ENCODE results near the gene RFTN1. TPM values are rescaled to one million over a fixed set of nuclear protein-coding genes. Genes with fewer than 3 reads are reported as not detected.

The RFTN1 gene
- total and polyA plus RNA-seq, 2 donors (not counting 3 experiments of a cell fraction or from before 2014, with no cell fraction given) = 40.3 to 43.3 TPM

DNA sequence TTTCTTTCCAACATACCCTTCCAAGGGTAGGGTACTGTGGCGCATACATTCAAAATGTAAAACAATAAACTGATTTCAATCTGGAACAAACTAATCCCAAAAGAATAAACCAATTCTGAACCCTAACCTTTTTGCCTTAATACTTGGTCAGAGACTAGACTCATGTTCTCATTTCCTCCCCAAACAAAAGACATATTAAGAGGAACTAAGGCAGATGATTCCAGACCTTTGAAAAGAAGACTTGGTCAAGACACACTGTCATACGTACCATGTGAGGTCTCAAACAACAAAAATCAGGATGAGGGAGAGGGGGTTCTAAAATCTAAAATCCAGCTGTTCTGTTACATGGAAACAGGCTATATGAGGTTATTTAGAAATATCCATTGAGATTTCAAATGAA is 102.1 kb downstream of the RFTN1 start:
- DNase-seq (ENCODE audit: low read depth, low spot score) (no peak), FAIRE-seq (no peak)
- ChIA-PET POLR2A (interaction anchor here (0.6 kb wide), 1 partner anchor 892 kb away, joined by 10 read pairs; no protein-coding TSS in a partner anchor), CTCF (interaction anchor here (1.3 kb wide), 1 partner anchor 105 kb away, joined by 3 read pairs; no protein-coding TSS in a partner anchor)
- H3K4me1 ChIP-seq (ENCODE audit: control insufficient read depth, extremely low read depth, insufficient read depth, low read length) = no peaks in the 10 kb centered on the region
- no peaks in the 10 kb centered on the region for H3K27me3 ChIP-seq (ENCODE audit: control insufficient read depth in 2 of 2, insufficient read depth in 2 of 2, low read length in 2 of 2)
- H3K9me1 ChIP-seq (replicated peaks; ENCODE audit: control insufficient read depth, extremely low read depth, insufficient read depth, low read length) = no peaks in the 10 kb centered on the region
- TF ChIP-seq, protein P1, sequence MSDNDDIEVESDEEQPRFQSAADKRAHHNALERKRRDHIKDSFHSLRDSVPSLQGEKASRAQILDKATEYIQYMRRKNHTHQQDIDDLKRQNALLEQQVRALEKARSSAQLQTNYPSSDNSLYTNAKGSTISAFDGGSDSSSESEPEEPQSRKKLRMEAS (IDR thresholded peaks at IDR 0.05; ENCODE audit: insufficient read depth, insufficient read length) = no peak
- H3K9ac ChIP-seq (replicated peaks; ENCODE audit: extremely low read depth, insufficient read depth, low read length) = no peak overlapping the region
- no peak overlapping the region for H3K27ac ChIP-seq (ENCODE audit: insufficient read depth, low read depth, low read length)
- dilution Hi-C loops (cut with MboI; ENCODE audit: extremely low pct_ligation_motif_present, low sequenced_read_pairs) = no loop called here
- H3K9me3 ChIP-seq (replicated peaks; ENCODE audit: control insufficient read depth, insufficient read depth, low read length) = no peaks in the 10 kb centered on the region
- H2AFZ ChIP-seq (ENCODE audit: low read depth, low read length) = no peak overlapping the region
- H3K79me2 ChIP-seq (ENCODE audit: control insufficient read depth, insufficient read depth, low read length) = no peaks in the 10 kb centered on the region
- H4K20me1 ChIP-seq (replicated peaks; ENCODE audit: control insufficient read depth, extremely low read depth, insufficient read depth, low read length) = no peaks in the 10 kb centered on the region
- no peak overlapping the region for H3K4me3 ChIP-seq (replicated peaks in 1 of 3; ENCODE audit: insufficient read depth in 1 of 3, low read depth in 1 of 3, low read length in 3 of 3)
- no peak overlapping the region for H3K4me2 ChIP-seq (ENCODE audit: insufficient read depth, low read length)
- peaks cover 0 to 3% of the 10 kb centered on the region in 2 experiments for H3K36me3 ChIP-seq (ENCODE audit: control insufficient read depth in 2 of 2, extremely low read depth in 1 of 2, insufficient read depth in 2 of 2, low read length in 2 of 2)
- no TSS peak for BruUV-seq (replicated peaks)
- intact Hi-C loops (cut with micrococcal nuclease) = no loop called here

DNA sequence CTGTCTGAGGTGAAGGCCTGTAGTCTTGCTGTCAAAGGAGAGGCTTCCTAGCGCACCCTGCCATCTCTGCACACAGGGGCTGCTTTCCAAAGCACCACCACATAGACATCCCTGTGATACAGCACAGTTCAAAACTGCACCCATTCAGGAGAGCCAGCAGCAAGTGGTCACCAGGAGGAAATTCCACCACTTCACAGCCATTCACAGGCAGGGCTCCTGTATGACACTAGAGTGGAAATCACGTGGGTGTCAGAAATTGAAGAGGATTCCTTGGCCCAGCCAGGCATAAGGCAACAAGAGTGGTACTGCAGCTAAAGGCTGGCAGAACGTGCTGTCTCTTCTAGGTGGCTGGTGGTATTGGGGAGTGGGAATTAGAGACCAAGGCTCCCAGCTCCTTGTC is 102.8 kb downstream of the RFTN1 start:
- DNase-seq (ENCODE audit: low read depth, low spot score) = no peak
- Histone ChIP-seq H3K27ac (ENCODE audit: insufficient read depth, low read depth, low read length) (no peak overlapping the region), H2AFZ (ENCODE audit: low read depth, low read length) (no peak overlapping the region), H3K4me1 (ENCODE audit: control insufficient read depth, extremely low read depth, insufficient read depth, low read length) (no peaks in the 10 kb centered on the region), H3K4me3 (replicated peaks in 1 of 3; ENCODE audit: insufficient read depth in 1 of 3, low read depth in 1 of 3, low read length in 3 of 3) (no peak overlapping the region), H3K36me3 (ENCODE audit: control insufficient read depth in 2 of 2, extremely low read depth in 1 of 2, insufficient read depth in 2 of 2, low read length in 2 of 2) (peaks cover 0 to 5% of the 10 kb centered on the region in 2 experiments), H3K27me3 (ENCODE audit: control insufficient read depth in 2 of 2, insufficient read depth in 2 of 2, low read length in 2 of 2) (no peaks in the 10 kb centered on the region), H3K9ac (replicated peaks; ENCODE audit: extremely low read depth, insufficient read depth, low read length) (no peak overlapping the region), H4K20me1 (replicated peaks; ENCODE audit: control insufficient read depth, extremely low read depth, insufficient read depth, low read length) (no peaks in the 10 kb centered on the region), H3K4me2 (ENCODE audit: insufficient read depth, low read length) (no peak overlapping the region), H3K79me2 (ENCODE audit: control insufficient read depth, insufficient read depth, low read length) (no peaks in the 10 kb centered on the region), H3K9me3 (replicated peaks; ENCODE audit: control insufficient read depth, insufficient read depth, low read length) (no peaks in the 10 kb centered on the region), H3K9me1 (replicated peaks; ENCODE audit: control insufficient read depth, extremely low read depth, insufficient read depth, low read length) (no peaks in the 10 kb centered on the region)
- CTCF ChIA-PET = no interaction called here
- no TSS peak for BruUV-seq (replicated peaks)
- dilution Hi-C loops (cut with MboI; ENCODE audit: extremely low pct_ligation_motif_present, low sequenced_read_pairs) = no loop called here
- FAIRE-seq = no peak
- POLR2A ChIA-PET = no interaction called here
- intact Hi-C loops (cut with micrococcal nuclease) = no loop called here
- TF ChIP-seq FOS (IDR thresholded peaks at IDR 0.05; ENCODE audit: borderline replicate concordance, insufficient read depth, low read length) (no peak), MYC (IDR thresholded peaks at IDR 0.05; ENCODE audit: low read depth, low read length) (no peak), JUN (IDR thresholded peaks at IDR 0.05; ENCODE audit: borderline replicate concordance, insufficient read depth, insufficient read length, low read depth) (no peak), EZH2 (IDR thresholded peaks at IDR 0.05; ENCODE audit: borderline replicate concordance, low read depth, low read length, severe bottlenecking) (no peak), GATA2 (IDR thresholded peaks at IDR 0.05; ENCODE audit: insufficient read depth, insufficient read length, low read depth, low read length) (no peak), POLR2AphosphoS5 (IDR thresholded peaks at IDR 0.05; ENCODE audit: insufficient read depth, low read depth, low read length) (no peak), POLR2A (IDR thresholded peaks at IDR 0.05; ENCODE audit: low read depth, low read length) (no peak)
- TF ChIP-seq, protein P1 (IDR thresholded peaks at IDR 0.05; ENCODE audit: insufficient read depth, insufficient read length) = no peak
- TF ChIP-seq, protein P2, sequence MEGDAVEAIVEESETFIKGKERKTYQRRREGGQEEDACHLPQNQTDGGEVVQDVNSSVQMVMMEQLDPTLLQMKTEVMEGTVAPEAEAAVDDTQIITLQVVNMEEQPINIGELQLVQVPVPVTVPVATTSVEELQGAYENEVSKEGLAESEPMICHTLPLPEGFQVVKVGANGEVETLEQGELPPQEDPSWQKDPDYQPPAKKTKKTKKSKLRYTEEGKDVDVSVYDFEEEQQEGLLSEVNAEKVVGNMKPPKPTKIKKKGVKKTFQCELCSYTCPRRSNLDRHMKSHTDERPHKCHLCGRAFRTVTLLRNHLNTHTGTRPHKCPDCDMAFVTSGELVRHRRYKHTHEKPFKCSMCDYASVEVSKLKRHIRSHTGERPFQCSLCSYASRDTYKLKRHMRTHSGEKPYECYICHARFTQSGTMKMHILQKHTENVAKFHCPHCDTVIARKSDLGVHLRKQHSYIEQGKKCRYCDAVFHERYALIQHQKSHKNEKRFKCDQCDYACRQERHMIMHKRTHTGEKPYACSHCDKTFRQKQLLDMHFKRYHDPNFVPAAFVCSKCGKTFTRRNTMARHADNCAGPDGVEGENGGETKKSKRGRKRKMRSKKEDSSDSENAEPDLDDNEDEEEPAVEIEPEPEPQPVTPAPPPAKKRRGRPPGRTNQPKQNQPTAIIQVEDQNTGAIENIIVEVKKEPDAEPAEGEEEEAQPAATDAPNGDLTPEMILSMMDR (IDR thresholded peaks at IDR 0.05; ENCODE audit: extremely low read depth in 1 of 2, insufficient read depth in 1 of 2, low read depth in 1 of 2, low read length in 2 of 2) = no peak
